Smooth muscle cell (in vitro differentiated cells): ENCODE measurements around the gene ABCB7. TPM values are rescaled to one million over a fixed set of nuclear protein-coding genes. Genes with fewer than 3 reads are reported as not detected.

Experiments used
- DNase-seq: peaks from one replicate; lab custom pipeline; 2025; ENCODE audit not compliant: unreplicated experiment; lab: John Stamatoyannopoulos, UW
- H2AFZ ChIP-seq: fragments of 200-600 bp; sonication (generic); 2 replicates; pipeline ENCODE4 v1.6.0; 2016; ENCODE audit warnings: antibody characterized with exemption, low read depth, mild to moderate bottlenecking
- H3F3A ChIP-seq: fragments of 200-600 bp; sonication (generic); 2 replicates; pipeline ENCODE4 v1.6.0; 2017; ENCODE audit warnings: antibody characterized with exemption, low read depth
- H3K27ac ChIP-seq: fragments of 200-600 bp; sonication (generic); 2 replicates; pipeline ENCODE4 v1.5.1; 2016; ENCODE audit warnings: low read depth, mild to moderate bottlenecking
- H3K27me3 ChIP-seq: fragments of 200-600 bp; sonication (generic); 2 replicates; pipeline ENCODE4 v1.6.1; 2016; ENCODE audit warnings: low read depth, mild to moderate bottlenecking
- H3K36me3 ChIP-seq: fragments of 200-600 bp; sonication (generic); 2 replicates; pipeline ENCODE4 v1.5.1; 2016; ENCODE audit warnings: low read depth
- H3K4me1 ChIP-seq: fragments of 200-600 bp; sonication (generic); 2 replicates; pipeline ENCODE4 v1.5.1; 2016; ENCODE audit warnings: low read depth
- H3K4me2 ChIP-seq: fragments of 200-600 bp; sonication (generic); 2 replicates; pipeline ENCODE4 v1.6.0; 2016; ENCODE audit warnings: mild to moderate bottlenecking
- H3K4me3 ChIP-seq: fragments of 200-600 bp; sonication (generic); 2 replicates; pipeline ENCODE4 v1.5.1; 2016; ENCODE audit warnings: mild to moderate bottlenecking
- H3K79me2 ChIP-seq: fragments of 200-600 bp; sonication (generic); 2 replicates; pipeline ENCODE4 v1.6.0; 2016; ENCODE audit warnings: low read depth, mild to moderate bottlenecking
- H3K9ac ChIP-seq: fragments of 200-600 bp; sonication (generic); 2 replicates; pipeline ENCODE4 v1.6.0; 2016; ENCODE audit warnings: low read depth
- H3K9me3 ChIP-seq: fragments of 200-600 bp; sonication (generic); replicated peaks from 2 replicates; pipeline ENCODE4 v1.5.1; 2016; ENCODE audit warnings: low read depth
- H4K20me1 ChIP-seq: fragments of 200-600 bp; sonication (generic); 2 replicates; pipeline ENCODE4 v1.6.0; 2016; ENCODE audit warnings: low read depth
- CTCF ChIP-seq: fragments of 200-600 bp; sonication (generic); IDR thresholded peaks from 2 replicates; pipeline ENCODE4 v1.5.1; 2017; ENCODE audit warnings: borderline replicate concordance, mild to moderate bottlenecking, antibody characterized with exemption; ENCODE audit not compliant: insufficient read depth, poor library complexity, severe bottlenecking
- WGBS: methylation state at CpG from one replicate; pipeline ENCODE4 v1.1.7; 2016; ENCODE audit warnings: low lambda C conversion rate; 5-methylcytosine and 5-hydroxymethylcytosine counted together
- polyA plus RNA-seq: library from polyadenylated mRNA; unstranded; fragments of >200 nt; fragmentation: Nextera tagmentation; extraction: Ambion mirVana; gene quantifications from 2 replicates; pipeline ENCODE4 v1.2.1, GENCODE V29; 2016
- total RNA-seq: library from RNA; depleted of rRNA; stranded (reverse); fragments of >200 nt; gene quantifications from 2 replicates; pipeline ENCODE4 v1.2.3, GENCODE V29; 2014

The ABCB7 gene
- total and polyA plus RNA-seq, 2 experiments from 2014 or later = 9.7 to 30.7 TPM

- Histone ChIP-seq H3K4me2 (no peak overlapping the region), H4K20me1 (no peaks in the 10 kb centered on the region), H3F3A (no peaks in the 10 kb centered on the region), H3K27me3 (no peaks in the 10 kb centered on the region), H3K36me3 (no peaks in the 10 kb centered on the region), H3K9me3 (no peaks in the 10 kb centered on the region), H2AFZ (no peak overlapping the region), H3K9ac (no peak overlapping the region), H3K4me3 (no peak overlapping the region), H3K27ac (no peak overlapping the region), H3K79me2 (no peaks in the 10 kb centered on the region), H3K4me1 (no peaks in the 10 kb centered on the region)
- TF ChIP-seq CTCF = no peak
- DNase-seq = no peak
- WGBS = 92% methylated on average over 2 of the region's 2 CpGs
Measured at GRCh38 chrX:75067931-75068330, 88.2 kb downstream of the ABCB7 start.

GRCh38 chrX:75061701-75062100, 94.4 kb downstream of the ABCB7 start:
- no peak overlapping the region for H3K27ac ChIP-seq
- DNase-seq = no peak

GRCh38 chrX:75051047-75051446, 105.0 kb downstream of the ABCB7 start:
- H3K27ac ChIP-seq = no peak overlapping the region

More at GRCh38 chrX:75061701-75062100, 94.4 kb downstream of the ABCB7 start:
- Histone ChIP-seq H3K4me1 (no peaks in the 10 kb centered on the region), H2AFZ (no peak overlapping the region), H3F3A (no peaks in the 10 kb centered on the region), H3K36me3 (no peaks in the 10 kb centered on the region), H3K4me2 (no peak overlapping the region), H3K9me3 (no peaks in the 10 kb centered on the region), H4K20me1 (no peaks in the 10 kb centered on the region), H3K9ac (no peak overlapping the region), H3K4me3 (no peak overlapping the region), H3K27me3 (no peaks in the 10 kb centered on the region), H3K79me2 (no peaks in the 10 kb centered on the region)
- whole genome bisulfite sequencing = 87% methylated on average over 1 of the region's 1 CpG
- no peak for TF ChIP-seq CTCF

More at GRCh38 chrX:75051047-75051446, 105.0 kb downstream of the ABCB7 start:
- Histone ChIP-seq H3K9me3 (no peaks in the 10 kb centered on the region), H3K4me2 (no peak overlapping the region), H2AFZ (no peak overlapping the region), H3K4me3 (no peak overlapping the region), H3K79me2 (no peaks in the 10 kb centered on the region), H4K20me1 (no peaks in the 10 kb centered on the region), H3F3A (no peaks in the 10 kb centered on the region), H3K36me3 (no peaks in the 10 kb centered on the region), H3K9ac (no peak overlapping the region), H3K4me1 (no peaks in the 10 kb centered on the region), H3K27me3 (no peaks in the 10 kb centered on the region)
- WGBS = 76% methylated on average over 1 of the region's 1 CpG
- no peak for DNase-seq
- no peak for TF ChIP-seq CTCF
